Coronary artery (tissue), 2 donors: ENCODE measurements around the gene LIM2.

Source experiments
- DNase-seq: peaks from one replicate; pipeline ENCODE4 v3.0.0-alpha.2; 2017; ENCODE audit warnings: low spot score
- H3K27ac ChIP-seq, 2 donors: fragments of 200-600 bp; sonication (generic); one replicate each; pipeline ENCODE4 v1.5.1; 2016 to 2019
- H3K4me3 ChIP-seq: fragments of 200-600 bp; sonication (generic); 2 replicates; pipeline ENCODE4 v1.5.1; 2016; ENCODE audit warnings: mild to moderate bottlenecking, moderate library complexity
- TF ChIP-seq, protein P1 (sequence below): fragments of 200-600 bp; sonication (generic); IDR thresholded peaks from one replicate; pipeline ENCODE4 v1.5.1; 2019; ENCODE audit warnings: antibody characterized with exemption

LIM2 gene

DNA sequence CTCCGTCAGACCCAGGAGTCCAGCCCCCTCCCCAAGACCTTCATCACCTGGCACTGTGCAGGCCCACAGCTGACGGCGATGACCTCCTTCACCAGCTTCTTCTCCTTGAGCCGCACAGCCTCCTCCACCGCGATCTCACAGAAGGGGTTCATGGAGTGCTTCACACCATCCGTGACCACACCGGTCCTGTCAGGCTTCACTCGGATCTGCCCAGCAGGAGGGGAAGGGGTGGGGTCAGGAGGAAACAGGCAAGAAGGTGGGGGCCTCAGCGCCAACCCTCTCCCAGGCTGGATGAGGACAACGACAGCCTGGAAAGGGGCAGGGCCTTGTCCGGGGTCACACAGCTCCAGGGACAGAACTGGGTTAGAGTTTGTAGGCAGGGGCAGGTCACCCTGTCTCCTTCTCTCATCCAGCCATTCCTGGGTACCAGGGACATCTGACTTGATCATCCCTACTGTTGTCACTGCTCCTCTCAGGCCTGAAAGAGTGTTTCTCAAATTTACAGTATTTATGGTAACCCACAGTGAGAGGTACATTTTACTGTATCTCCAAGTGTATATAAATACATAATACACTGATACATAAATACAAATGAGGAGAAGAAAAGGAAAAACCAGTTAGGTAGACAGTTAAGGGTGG is 33.6 kb downstream of the LIM2 start:
- no peak for DNase-seq
- TF ChIP-seq, protein P1, sequence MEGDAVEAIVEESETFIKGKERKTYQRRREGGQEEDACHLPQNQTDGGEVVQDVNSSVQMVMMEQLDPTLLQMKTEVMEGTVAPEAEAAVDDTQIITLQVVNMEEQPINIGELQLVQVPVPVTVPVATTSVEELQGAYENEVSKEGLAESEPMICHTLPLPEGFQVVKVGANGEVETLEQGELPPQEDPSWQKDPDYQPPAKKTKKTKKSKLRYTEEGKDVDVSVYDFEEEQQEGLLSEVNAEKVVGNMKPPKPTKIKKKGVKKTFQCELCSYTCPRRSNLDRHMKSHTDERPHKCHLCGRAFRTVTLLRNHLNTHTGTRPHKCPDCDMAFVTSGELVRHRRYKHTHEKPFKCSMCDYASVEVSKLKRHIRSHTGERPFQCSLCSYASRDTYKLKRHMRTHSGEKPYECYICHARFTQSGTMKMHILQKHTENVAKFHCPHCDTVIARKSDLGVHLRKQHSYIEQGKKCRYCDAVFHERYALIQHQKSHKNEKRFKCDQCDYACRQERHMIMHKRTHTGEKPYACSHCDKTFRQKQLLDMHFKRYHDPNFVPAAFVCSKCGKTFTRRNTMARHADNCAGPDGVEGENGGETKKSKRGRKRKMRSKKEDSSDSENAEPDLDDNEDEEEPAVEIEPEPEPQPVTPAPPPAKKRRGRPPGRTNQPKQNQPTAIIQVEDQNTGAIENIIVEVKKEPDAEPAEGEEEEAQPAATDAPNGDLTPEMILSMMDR: no peak

DNA sequence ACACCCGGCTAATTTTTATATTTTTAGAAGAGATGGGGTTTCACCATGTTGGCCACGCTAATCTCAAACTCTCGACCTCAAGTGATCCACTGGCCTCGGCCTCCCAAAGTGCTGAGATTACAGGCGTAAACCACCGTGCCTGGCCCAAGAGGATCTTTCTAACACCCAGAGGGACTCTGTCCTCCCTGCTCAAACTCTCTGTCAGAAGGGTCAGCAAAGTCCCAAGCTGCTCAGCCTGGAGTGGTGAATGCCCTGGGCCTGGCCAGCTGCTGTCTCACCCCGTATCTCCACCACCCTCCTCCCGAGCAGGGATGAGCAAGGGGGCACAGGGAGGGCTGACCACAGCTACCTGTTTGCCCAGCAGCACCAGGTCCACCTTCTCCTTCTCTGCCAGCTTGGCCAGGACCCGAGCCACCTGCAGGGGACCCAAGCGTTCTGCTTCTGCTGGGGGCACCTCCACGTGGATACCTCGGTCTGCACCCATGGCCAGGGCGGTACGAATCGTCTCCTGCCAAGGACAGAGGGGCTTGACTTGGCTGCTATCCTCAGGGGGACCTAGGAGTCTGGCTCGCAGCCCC is 34.9 kb downstream of the LIM2 start:
- Histone ChIP-seq H3K4me3 (no peak overlapping the region), H3K27ac (no peak overlapping the region)
- no peak for DNase-seq
- TF ChIP-seq, protein P1: no peak

More for the DNA sequence above, 33.6 kb downstream of the LIM2 start:
- no peak overlapping the region for H3K4me3 ChIP-seq
- H3K27ac ChIP-seq: no peak overlapping the region

DNA sequence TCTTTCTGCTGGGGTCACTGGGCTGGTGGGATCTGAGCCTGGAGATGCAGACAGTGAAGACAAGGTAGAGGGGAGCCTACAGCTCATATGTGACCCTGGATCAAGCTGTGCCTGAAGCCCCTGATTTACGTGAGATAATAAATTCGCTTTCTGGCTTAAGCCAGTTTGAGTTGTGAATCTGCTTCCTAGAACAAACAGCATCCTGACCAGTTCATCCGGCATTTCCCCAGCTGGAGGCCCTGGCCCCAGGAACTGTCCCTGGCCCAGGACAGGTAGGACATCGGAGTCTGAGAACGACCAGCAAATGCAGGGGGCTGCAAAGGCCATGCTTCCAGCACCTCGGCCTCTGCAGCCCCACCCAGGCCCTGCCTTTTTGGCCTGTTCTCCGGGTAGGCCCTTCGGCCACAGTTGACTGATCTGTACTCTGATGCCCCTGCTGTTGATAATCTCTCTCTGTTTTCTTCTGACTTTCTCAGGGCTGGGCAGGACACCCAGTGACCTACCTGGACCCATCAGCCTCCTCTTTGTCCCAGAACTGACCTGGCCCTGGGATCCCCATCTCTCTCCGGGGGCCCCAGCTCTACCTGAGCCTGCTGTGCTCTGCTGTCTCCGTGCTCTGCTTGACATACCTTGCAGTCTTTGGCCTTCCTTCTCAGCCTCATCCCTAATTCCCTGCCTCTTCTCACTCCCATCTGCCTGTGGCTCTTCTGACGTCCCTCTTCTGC is 36.3 kb downstream of the LIM2 start:
- no peak overlapping the region for H3K4me3 ChIP-seq
- TF ChIP-seq, protein P1: no peak
- no peak for DNase-seq
- no peak overlapping the region for H3K27ac ChIP-seq

DNA sequence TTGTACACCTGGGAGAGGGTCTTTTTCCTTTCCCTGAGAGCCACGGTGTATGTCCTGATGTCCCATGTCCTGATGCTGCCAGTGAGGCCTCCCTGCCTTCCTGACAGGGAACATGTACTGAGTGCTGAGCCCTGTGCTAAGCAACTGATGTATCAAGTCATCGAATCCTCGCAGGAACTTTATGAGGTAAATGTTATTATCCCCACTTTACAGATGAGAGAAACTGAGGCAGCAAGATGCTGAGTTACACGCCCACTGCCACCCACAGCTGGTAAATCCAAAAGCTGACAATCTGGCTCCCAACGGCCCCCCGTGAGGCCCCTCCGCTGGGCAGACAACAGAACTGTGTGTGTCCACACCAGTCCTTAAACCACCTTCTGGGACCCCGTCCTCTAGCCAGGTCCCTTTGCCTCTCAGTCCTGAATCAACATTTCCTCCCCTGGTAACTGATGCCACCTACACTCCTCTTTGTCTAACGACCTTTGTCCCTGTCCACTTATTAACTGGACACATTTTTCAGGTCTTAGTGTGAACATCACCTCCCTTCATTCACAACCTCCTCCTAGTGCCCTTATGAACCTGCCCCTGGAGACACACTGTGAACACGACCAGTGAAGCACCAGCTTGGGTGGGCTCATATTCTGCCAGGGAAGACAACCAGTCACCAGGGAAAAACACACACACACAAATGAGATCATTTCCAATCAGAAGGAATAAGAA is 40.4 kb downstream of the LIM2 start:
- H3K27ac ChIP-seq: no peak overlapping the region
- TF ChIP-seq, protein P1: no peak
- no peak overlapping the region for H3K4me3 ChIP-seq
- no peak for DNase-seq

DNA sequence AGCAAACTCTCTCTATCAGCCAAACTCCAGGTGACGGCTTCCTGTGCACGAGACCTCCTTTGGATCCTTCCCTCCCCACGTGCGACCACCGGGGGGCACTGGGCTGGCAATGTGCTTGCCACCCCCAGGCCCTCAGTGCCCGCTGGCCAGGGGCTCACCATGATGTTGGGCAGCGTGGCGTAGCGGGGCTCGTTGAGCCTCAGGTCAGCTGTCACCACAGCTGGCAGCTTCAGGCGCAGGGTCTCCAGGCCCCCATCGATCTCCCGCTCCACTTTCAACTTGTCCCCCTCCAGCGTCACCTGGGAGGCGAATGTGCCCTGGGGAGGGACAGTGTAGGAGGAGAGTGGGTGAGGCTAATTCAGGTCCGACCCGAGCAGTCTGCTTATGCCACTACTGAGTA is 41.0 kb downstream of the LIM2 start:
- TF ChIP-seq, protein P1: no peak
- H3K4me3 ChIP-seq: no peak overlapping the region
- H3K27ac ChIP-seq: no peak overlapping the region
- DNase-seq: no peak

DNA sequence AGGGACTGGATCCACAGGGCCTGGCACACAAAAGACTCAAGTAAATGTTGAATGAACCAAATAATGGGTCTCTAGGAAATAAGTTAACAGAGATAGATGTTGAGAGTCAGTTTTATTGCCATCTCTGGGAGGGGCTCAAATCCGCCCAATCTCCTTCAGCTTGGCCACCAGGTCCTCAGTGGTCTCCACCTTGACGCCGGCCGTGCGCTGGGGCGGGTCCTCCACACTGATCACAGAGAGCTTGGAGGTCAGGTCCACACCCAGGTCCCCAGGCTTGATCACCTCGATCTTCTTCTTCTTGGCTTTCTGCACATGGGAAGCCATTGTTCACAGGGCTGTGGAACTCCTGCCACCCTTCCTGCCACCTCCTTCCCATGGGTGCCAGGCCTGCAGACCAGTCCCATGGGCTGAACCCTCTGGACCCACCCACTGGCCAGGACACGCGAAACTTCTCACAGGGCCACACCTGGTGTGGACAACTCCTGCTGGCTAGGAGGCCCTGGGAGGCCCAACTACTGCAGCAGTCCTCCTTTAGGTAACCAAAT is 42.6 kb downstream of the LIM2 start:
- no peak overlapping the region for H3K27ac ChIP-seq
- peak; percentile 43 for DNase-seq
- no peak overlapping the region for H3K4me3 ChIP-seq
- TF ChIP-seq, protein P1: no peak
